OCI-LY1 (cell line): ENCODE data around the gene RAI1.
"Not testable (repeated sequence)": the region's sequence is repeated elsewhere in the genome, so short reads cannot be mapped to it uniquely, and the experiment has no call there.

Experiments used
- H2AFZ ChIP-seq: fragments of 200-600 bp; sonication (generic), shearing (Covaris generic); 2 replicates; pipeline ENCODE4 v1.6.0; 2014; ENCODE audit warnings: antibody characterized with exemption, mild to moderate bottlenecking, low read length
- H3F3A ChIP-seq: fragments of 200-600 bp; sonication (generic), shearing (Covaris generic); 2 replicates; pipeline ENCODE4 v1.6.0; 2014; ENCODE audit warnings: mild to moderate bottlenecking, antibody characterized with exemption, low read length, moderate library complexity; ENCODE audit not compliant: insufficient read depth
- H3K27ac ChIP-seq: fragments of 200-600 bp; sonication (generic); 2 replicates; pipeline ENCODE4 v1.5.1; 2014; ENCODE audit warnings: low read length, mixed run types, mild to moderate bottlenecking, low read depth; ENCODE audit not compliant: poor library complexity, severe bottlenecking
- H3K27me3 ChIP-seq: fragments of 200-600 bp; sonication (generic); 2 replicates; pipeline ENCODE4 v1.6.0; 2014; ENCODE audit warnings: antibody characterized with exemption, mild to moderate bottlenecking, low read length, moderate library complexity; ENCODE audit not compliant: insufficient read depth
- H3K36me3 ChIP-seq: fragments of 200-600 bp; sonication (generic); 2 replicates; pipeline ENCODE4 v1.6.1; 2014; ENCODE audit warnings: mild to moderate bottlenecking, antibody characterized with exemption, low read length, moderate library complexity, mixed read lengths; ENCODE audit not compliant: insufficient read depth
- H3K4me1 ChIP-seq: fragments of 200-600 bp; sonication (generic); 2 replicates; pipeline ENCODE4 v1.5.1; 2014; ENCODE audit warnings: mild to moderate bottlenecking, low read length, moderate library complexity; ENCODE audit not compliant: insufficient read depth, severe bottlenecking
- H3K4me2 ChIP-seq: fragments of 200-600 bp; sonication (generic), shearing (Covaris generic); 2 replicates; pipeline ENCODE4 v1.6.1; 2014; ENCODE audit warnings: low read length
- H3K4me3 ChIP-seq: fragments of 200-600 bp; sonication (generic); 2 replicates; pipeline ENCODE4 v1.5.1; 2014; ENCODE audit warnings: low read length, low read depth, mild to moderate bottlenecking, mixed read lengths; ENCODE audit not compliant: poor library complexity, severe bottlenecking
- H3K79me2 ChIP-seq: fragments of 200-600 bp; shearing (Covaris generic); 2 replicates; pipeline ENCODE4 v1.6.1; 2016; ENCODE audit warnings: mixed run types, low read length, mixed read lengths; ENCODE audit not compliant: insufficient read depth
- H3K9ac ChIP-seq: fragments of 200-600 bp; sonication (generic), shearing (Covaris generic); 2 replicates; pipeline ENCODE4 v1.6.1; 2014; ENCODE audit warnings: mild to moderate bottlenecking, low read length, mixed read lengths
- H3K9me2 ChIP-seq: fragments of 200-600 bp; sonication (generic), shearing (Covaris generic); 2 replicates; pipeline ENCODE4 v1.6.1; 2014; ENCODE audit warnings: low read depth, mild to moderate bottlenecking, low read length, mixed read lengths
- H3K9me3 ChIP-seq: fragments of 200-600 bp; shearing (Covaris generic); 2 replicates; pipeline ENCODE4 v1.6.1; 2014; ENCODE audit warnings: low read length, mixed read lengths
- H4K20me1 ChIP-seq: fragments of 200-600 bp; sonication (generic), shearing (Covaris generic); 2 replicates; pipeline ENCODE4 v1.6.0; 2016; ENCODE audit warnings: mild to moderate bottlenecking, low read length; ENCODE audit not compliant: insufficient read depth
- CTCF ChIP-seq: fragments of 200-600 bp; sonication (generic), shearing (Covaris generic); IDR thresholded peaks from 2 replicates; pipeline ENCODE4 v1.5.1; 2017; ENCODE audit warnings: mild to moderate bottlenecking, antibody characterized with exemption, low read length, moderate library complexity, mixed read lengths
- EZH2 ChIP-seq: fragments of 200-600 bp; sonication (generic), shearing (Covaris generic); IDR thresholded peaks from 2 replicates; pipeline ENCODE4 v1.8.0; 2017; ENCODE audit warnings: borderline replicate concordance, mixed run types, mild to moderate bottlenecking, antibody characterized with exemption, low read length, moderate library complexity, mixed read lengths

RAI1 gene

GRCh38 chr17:17638467-17638866, 42.8 kb upstream of the RAI1 start:
- no peaks in the 10 kb centered on the region for H3K4me1 ChIP-seq
- H3F3A ChIP-seq = no peaks in the 10 kb centered on the region
- H3K4me2 ChIP-seq = no peak overlapping the region
- no peak overlapping the region for H3K4me3 ChIP-seq
- no peaks in the 10 kb centered on the region for H3K79me2 ChIP-seq
- no peak overlapping the region for H2AFZ ChIP-seq
- H3K9ac ChIP-seq = no peak overlapping the region
- H3K9me2 ChIP-seq = no peaks in the 10 kb centered on the region
- H4K20me1 ChIP-seq = no peaks in the 10 kb centered on the region
- peaks cover 4% of the 10 kb centered on the region; the same call in 1 of the 2 replicates for H3K27me3 ChIP-seq
- TF ChIP-seq EZH2 (no peak), CTCF (no peak)
- no peaks in the 10 kb centered on the region; the same call in 1 of the 2 replicates for H3K9me3 ChIP-seq
- no peak overlapping the region for H3K27ac ChIP-seq
- H3K36me3 ChIP-seq = no peaks in the 10 kb centered on the region

- H3K9me3 ChIP-seq, H3K4me3 ChIP-seq, H3K79me2 ChIP-seq, H2AFZ ChIP-seq, H4K20me1 ChIP-seq, H3K9ac ChIP-seq, H3K9me2 ChIP-seq, H3K4me2 ChIP-seq, H3K36me3 ChIP-seq, H3K27me3 ChIP-seq, H3K4me1 ChIP-seq, H3K27ac ChIP-seq, H3F3A ChIP-seq: not testable (repeated sequence)
Measured at GRCh38 chr17:17639661-17640270, 41.5 kb upstream of the RAI1 start.

GRCh38 chr17:17641621-17642409, 39.4 kb upstream of the RAI1 start:
- peaks cover 4% of the 10 kb centered on the region; the same call in 1 of the 2 replicates for H3K27me3 ChIP-seq
- TF ChIP-seq EZH2 (no peak), CTCF (peak; percentile 94)
- H3K27ac ChIP-seq = no peak overlapping the region
- no peak overlapping the region for H3K4me2 ChIP-seq
- H3K4me1 ChIP-seq = no peaks in the 10 kb centered on the region
- no peaks in the 10 kb centered on the region for H3K9me2 ChIP-seq
- H3K36me3 ChIP-seq = no peaks in the 10 kb centered on the region
- H3K79me2 ChIP-seq = no peaks in the 10 kb centered on the region
- H3K9ac ChIP-seq = no peak overlapping the region
- no peak overlapping the region for H3K4me3 ChIP-seq
- H4K20me1 ChIP-seq = no peaks in the 10 kb centered on the region
- H3F3A ChIP-seq = no peaks in the 10 kb centered on the region
- no peaks in the 10 kb centered on the region; the same call in 1 of the 2 replicates for H3K9me3 ChIP-seq
- no peak overlapping the region for H2AFZ ChIP-seq

- not testable (repeated sequence) for H3F3A ChIP-seq, H4K20me1 ChIP-seq, H3K9ac ChIP-seq, H3K9me2 ChIP-seq, H3K4me1 ChIP-seq, H3K36me3 ChIP-seq, H3K4me2 ChIP-seq, H3K9me3 ChIP-seq, H2AFZ ChIP-seq, H3K4me3 ChIP-seq, H3K79me2 ChIP-seq, H3K27me3 ChIP-seq, H3K27ac ChIP-seq
Measured at GRCh38 chr17:17645148-17645547, 36.1 kb upstream of the RAI1 start.
